Measurements from ENCODE around the gene OR4K14.

Gene OR4K14, protein sequence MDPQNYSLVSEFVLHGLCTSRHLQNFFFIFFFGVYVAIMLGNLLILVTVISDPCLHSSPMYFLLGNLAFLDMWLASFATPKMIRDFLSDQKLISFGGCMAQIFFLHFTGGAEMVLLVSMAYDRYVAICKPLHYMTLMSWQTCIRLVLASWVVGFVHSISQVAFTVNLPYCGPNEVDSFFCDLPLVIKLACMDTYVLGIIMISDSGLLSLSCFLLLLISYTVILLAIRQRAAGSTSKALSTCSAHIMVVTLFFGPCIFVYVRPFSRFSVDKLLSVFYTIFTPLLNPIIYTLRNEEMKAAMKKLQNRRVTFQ

DNA sequence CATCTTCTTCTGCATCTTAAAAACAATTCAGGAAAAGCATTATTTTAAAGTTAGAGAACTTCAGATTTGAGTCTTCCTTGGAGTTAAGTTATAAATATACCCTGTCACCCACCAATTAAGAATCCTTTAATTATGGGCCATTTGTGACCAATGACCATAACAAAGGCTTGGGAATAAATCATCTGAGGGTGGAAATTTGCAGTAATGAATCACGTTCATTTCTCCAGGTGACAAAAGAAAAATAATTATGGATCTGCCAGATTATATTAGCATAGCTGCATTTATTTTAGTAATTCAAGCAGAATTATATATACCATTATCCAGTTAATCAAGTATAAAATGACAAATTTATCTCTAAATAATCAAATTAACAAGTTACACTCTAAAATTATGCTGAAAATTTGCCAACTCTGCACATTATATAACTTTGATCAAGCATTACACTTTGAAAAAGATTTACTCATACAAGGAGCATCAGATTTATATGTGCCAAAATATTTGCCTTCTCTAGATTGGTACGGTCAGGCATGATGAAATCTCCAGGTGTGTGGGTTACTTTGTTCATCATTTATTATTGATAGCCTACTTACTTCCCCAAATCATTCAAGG lies at the start of gene OR4K14:
Gene OR4K14, minus strand, starts transcription at position 51 of the 609 bp plus-strand sequence. CDS start 4,114 bp downstream, outside the sequence.
- CTCF ChIA-PET: no interaction called here
- TF ChIP-seq, protein P1, sequence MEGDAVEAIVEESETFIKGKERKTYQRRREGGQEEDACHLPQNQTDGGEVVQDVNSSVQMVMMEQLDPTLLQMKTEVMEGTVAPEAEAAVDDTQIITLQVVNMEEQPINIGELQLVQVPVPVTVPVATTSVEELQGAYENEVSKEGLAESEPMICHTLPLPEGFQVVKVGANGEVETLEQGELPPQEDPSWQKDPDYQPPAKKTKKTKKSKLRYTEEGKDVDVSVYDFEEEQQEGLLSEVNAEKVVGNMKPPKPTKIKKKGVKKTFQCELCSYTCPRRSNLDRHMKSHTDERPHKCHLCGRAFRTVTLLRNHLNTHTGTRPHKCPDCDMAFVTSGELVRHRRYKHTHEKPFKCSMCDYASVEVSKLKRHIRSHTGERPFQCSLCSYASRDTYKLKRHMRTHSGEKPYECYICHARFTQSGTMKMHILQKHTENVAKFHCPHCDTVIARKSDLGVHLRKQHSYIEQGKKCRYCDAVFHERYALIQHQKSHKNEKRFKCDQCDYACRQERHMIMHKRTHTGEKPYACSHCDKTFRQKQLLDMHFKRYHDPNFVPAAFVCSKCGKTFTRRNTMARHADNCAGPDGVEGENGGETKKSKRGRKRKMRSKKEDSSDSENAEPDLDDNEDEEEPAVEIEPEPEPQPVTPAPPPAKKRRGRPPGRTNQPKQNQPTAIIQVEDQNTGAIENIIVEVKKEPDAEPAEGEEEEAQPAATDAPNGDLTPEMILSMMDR (conservative IDR thresholded peaks at IDR 0.05; ENCODE audit: low read depth): no peak

DNA sequence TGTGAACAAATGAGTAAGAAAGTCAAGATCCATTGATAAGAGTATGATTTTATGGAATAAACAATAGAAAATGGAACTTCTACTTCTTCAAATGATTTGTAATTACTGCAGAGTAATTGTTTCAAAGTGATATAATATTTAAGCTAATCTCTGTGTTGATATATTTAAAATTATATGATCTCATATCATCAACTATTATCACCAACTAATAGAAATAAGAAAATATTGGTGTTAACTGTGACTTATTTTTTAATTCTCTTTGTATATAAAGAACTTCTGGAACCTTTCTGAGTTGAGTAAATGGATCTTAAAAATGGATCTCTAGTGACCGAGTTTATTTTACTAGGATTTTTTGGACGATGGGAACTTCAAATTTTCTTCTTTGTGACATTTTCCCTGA lies 40.6 kb upstream of the OR4K14 start, which contains the start of gene OR4L1:
Gene OR4L1, plus strand, starts transcription at position 301 of the 400 bp plus-strand sequence. Its CDS starts 0 bp downstream, at position 301.
- TF ChIP-seq, protein P1 (conservative IDR thresholded peaks at IDR 0.05; ENCODE audit: low read depth): no peak
- POLR2A ChIA-PET (ENCODE audit: low non-redundant PET): no interaction called here
- CTCF ChIA-PET: no interaction called here

More for the DNA sequence above, at the start of gene OR4K14:
- no peak for DNase-seq (ENCODE audit: low spot score)
- POLR2A ChIA-PET (ENCODE audit: low non-redundant PET): no interaction called here
- no peak within 1 kb of the TSS for H3K27ac ChIP-seq

DNA sequence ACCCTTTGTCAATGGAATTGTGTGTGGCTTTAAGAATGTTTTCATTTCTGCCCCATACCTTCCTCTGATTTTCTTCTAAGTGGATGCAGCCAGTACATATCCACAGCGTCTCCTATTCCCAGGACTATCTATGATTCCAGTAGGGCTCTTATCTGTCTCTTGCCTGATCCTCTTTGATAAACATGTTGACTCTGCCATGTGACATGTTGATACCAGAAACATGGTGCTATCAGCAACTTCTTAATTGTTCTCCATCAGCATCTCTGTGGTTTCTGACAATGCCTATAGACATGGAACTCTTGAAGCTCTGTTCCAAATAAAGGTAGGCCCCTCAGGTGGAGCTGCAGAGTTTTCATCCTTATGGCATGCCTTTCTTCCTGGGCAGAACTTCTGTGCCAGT lies 29.1 kb upstream of the OR4K14 start:
- ChIA-PET POLR2A (ENCODE audit: low non-redundant PET) (no interaction called here), CTCF (no interaction called here)
- TF ChIP-seq, protein P1 (conservative IDR thresholded peaks at IDR 0.05; ENCODE audit: low read depth): no peak
- no peak for DNase-seq (ENCODE audit: low spot score)
- no peak overlapping the region for H3K27ac ChIP-seq

More for the DNA sequence above, 40.6 kb upstream of the OR4K14 start, which contains the start of gene OR4L1:
- H3K27ac ChIP-seq: no peak within 1 kb of the TSS
- no peak for DNase-seq (ENCODE audit: low spot score)

DNA sequence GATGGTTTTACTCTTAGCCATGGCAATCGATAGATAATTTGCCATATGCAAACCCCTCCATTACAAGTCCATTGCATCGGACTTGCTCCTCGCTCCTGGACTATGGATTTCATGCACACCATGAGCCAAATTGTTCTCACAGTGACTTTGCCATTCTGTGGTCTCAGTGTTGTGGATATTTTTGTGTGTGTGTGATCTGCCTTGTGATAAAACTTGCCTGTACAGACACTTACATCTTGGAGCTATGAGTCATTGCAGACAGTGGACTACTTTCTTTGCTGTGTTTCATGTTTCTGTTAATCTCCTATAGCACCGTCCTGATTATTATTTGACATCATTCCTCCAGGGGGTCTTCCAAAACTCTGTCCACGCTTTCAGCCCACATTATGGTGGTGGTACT lies 25.1 kb upstream of the OR4K14 start:
- POLR2A ChIA-PET (ENCODE audit: low non-redundant PET): no interaction called here
- no peak overlapping the region for H3K27ac ChIP-seq
- no peak for DNase-seq (ENCODE audit: low spot score)
- TF ChIP-seq, protein P1 (conservative IDR thresholded peaks at IDR 0.05; ENCODE audit: low read depth): no peak
- CTCF ChIA-PET: no interaction called here

DNA sequence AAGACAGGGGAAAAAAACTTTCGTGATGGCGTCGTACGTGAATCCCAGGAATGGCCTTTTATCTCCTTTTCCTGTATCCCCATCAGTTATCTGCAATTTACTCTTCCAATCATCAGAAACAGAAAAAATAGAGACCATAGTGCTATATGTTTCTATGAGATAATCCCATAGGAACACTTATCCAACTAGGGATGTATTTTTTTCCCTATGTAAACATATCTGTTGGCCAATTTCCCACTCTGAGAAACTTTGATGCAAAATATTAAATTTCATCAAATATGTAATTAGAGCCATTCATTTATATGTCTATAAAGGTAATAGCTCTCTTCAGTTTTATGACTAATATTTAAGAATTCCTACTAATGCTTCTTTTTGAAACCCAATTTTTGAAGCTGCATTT lies 16.8 kb upstream of the OR4K14 start, which contains the start of gene OR4K13:
Gene OR4K13, minus strand, starts transcription at position 101 of the 400 bp plus-strand sequence. CDS start 1,280 bp downstream, outside the sequence.
- TF ChIP-seq, protein P1 (conservative IDR thresholded peaks at IDR 0.05; ENCODE audit: low read depth): no peak
- no peak for DNase-seq (ENCODE audit: low spot score)
- no peak within 1 kb of the TSS for H3K27ac ChIP-seq
- ChIA-PET CTCF (no interaction called here), POLR2A (ENCODE audit: low non-redundant PET) (no interaction called here)

DNA sequence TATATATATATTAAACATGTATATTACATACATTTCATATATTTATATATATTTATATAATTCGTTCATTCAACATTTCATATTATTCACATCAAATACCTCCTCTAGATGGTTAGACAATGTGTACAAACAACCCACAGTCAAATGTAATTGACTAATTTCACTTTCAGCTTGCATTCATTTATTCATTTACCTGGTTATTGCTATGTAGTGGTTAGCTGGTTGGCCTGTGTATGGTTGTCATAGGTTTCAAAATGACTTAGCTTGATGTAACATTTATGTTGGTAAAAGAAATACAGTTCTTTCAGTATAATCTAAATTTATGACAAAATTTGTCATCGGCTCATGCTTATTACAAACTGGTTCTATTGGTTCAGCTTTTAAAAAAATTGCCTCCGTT lies 16.3 kb upstream of the OR4K14 start:
- ChIA-PET CTCF (interaction anchor here (0.6 kb wide), 1 partner anchor 67 kb away, joined by 3 read pairs; no protein-coding TSS in a partner anchor), POLR2A (ENCODE audit: low non-redundant PET) (no interaction called here)

More for the DNA sequence above, 16.3 kb upstream of the OR4K14 start:
- DNase-seq (ENCODE audit: low spot score): no peak
- TF ChIP-seq, protein P1 (conservative IDR thresholded peaks at IDR 0.05; ENCODE audit: low read depth): no peak
- no peak overlapping the region for H3K27ac ChIP-seq
